NCI-H146 treated with DMSO at 0.1 percent for 48 hours (cell line): ENCODE measurements around the gene PTN.
"Not testable (repeated sequence)": the region's sequence is repeated elsewhere in the genome, so short reads cannot be mapped to it uniquely, and the experiment has no call there.

Experiments
- DNase-seq: peaks from one replicate; lab custom pipeline; 2025; ENCODE audit not compliant: unreplicated experiment; lab: John Stamatoyannopoulos, UW

PTN gene

GRCh38 chr7:137181619-137182018 is 161.9 kb downstream of the PTN start:
- not testable (repeated sequence) for DNase-seq
